Bronchial epithelial cell (primary cell): ENCODE measurements around the gene HSPA1L. TPM values are rescaled to one million over a fixed set of nuclear protein-coding genes. Genes with fewer than 3 reads are reported as not detected.
"Not testable (repeated sequence)": the region's sequence is repeated elsewhere in the genome, so short reads cannot be mapped to it uniquely, and the experiment has no call there.

ENCODE experiments used
- DNase-seq: peaks from one replicate; pipeline ENCODE4 v3.0.0-alpha.2; 2010; ENCODE audit warnings: low read depth
- FAIRE-seq: peaks from 2 replicates; lab custom pipeline; 2011; peaks lifted over from hg19 to GRCh38; lab: Jason Lieb, UNC
- H3K27me3 ChIP-seq: 2 replicates; pipeline ENCODE4 v1.5.1; 2011; ENCODE audit warnings: low read length; ENCODE audit not compliant: control insufficient read depth, insufficient read depth
- H3K36me3 ChIP-seq: 2 replicates; pipeline ENCODE4 v1.5.1; 2011; ENCODE audit warnings: low read length; ENCODE audit not compliant: control insufficient read depth, insufficient read depth
- H3K4me3 ChIP-seq: 2 replicates; pipeline ENCODE4 v1.5.1; 2011; ENCODE audit warnings: mild to moderate bottlenecking, low read depth, low read length, control low read depth
- CTCF ChIP-seq: IDR thresholded peaks from 2 replicates; pipeline ENCODE4 v1.5.1; 2011; ENCODE audit warnings: mild to moderate bottlenecking, moderate library complexity, low read length, control low read depth, inconsistent platforms; ENCODE audit not compliant: insufficient read depth, severe bottlenecking
- total RNA-seq: library from RNA; depleted of rRNA; stranded (reverse); fragments of >200 nt; gene quantifications from 2 replicates; pipeline ENCODE4 v1.2.1, GENCODE V29; 2014

HSPA1L gene
- total RNA-seq, 1 donor from 2014 or later, result 0.53 TPM

DNA sequence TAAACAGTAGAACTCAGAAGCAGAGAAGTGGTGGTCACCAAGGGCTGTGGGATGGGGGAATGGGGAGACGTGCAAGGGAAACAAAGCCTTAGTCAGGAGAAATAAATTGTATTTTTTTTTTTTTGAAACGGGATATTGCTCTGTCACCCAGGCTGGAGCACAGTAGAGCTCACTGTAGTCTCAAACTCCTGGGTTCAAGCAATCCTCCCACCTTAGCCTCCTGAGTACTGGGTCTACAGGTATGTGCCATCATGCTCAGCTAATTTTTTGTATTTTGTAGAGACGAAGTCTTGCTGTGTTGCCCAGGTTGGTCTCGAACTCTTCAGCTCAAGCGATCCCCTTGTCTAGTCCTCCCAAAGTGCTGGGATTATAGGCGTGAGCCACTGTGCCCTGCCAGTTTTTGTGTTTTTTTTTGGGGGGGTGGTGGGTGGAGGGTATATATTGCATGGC is 15.8 kb upstream of the HSPA1L start:
- Histone ChIP-seq H3K27me3 (no peaks in the 10 kb centered on the region), H3K4me3 (peak overlapping the region; percentile 86), H3K36me3 (no peaks in the 10 kb centered on the region)
- FAIRE-seq (no peak), DNase-seq (no peak)
- no peak for TF ChIP-seq CTCF

- Histone ChIP-seq H3K27me3 (no peaks in the 10 kb centered on the region), H3K4me3 (peak overlapping the region; percentile 86), H3K36me3 (no peaks in the 10 kb centered on the region)
- DNase-seq (peak; percentile 65), FAIRE-seq (no peak)
- TF ChIP-seq CTCF, result peak; percentile 10
These were observed 14.7 kb upstream of the HSPA1L start for GRCh38 chr6:31829633-31830283.

DNA sequence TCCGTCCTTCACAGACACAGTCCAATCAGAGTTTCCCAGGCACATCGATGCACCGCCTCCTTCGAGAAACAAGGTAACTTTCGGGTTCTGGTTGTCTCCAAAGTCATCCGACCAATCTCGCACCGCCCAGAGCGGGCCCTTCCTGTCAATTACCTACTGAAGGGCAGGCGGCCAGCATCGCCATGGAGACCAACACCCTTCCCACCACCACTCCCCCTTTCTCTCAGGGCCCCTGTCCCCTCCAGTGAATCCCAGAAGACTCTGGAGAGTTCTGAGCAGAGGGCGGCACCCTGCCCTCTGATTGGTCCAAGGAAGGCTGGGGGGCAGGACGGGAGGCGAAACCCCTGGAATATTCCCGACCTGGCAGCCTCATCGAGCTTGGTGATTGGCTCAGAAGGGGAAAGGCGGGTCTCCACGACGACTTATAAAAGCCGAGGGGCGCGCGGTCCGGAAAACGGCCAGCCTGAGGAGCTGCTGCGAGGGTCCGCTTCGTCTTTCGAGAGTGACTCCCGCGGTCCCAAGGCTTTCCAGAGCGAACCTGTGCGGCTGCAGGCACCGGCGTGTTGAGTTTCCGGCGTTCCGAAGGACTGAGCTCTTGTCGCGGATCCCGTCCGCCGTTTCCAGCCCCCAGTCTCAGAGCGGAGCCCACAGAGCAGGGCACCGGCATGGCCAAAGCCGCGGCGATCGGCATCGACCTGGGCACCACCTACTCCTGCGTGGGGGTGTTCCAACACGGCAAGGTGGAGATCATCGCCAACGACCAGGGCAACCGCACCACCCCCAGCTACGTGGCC is 12.4 kb upstream of the HSPA1L start, which contains the start of gene HSPA1B:
HSPA1B (plus strand) TSS at position 453 of the 794 bp plus-strand sequence; CDS start at position 666, 213 bp downstream.
- FAIRE-seq, result no peak
- no peak for TF ChIP-seq CTCF
- peak; percentile 99 for DNase-seq
- H3K27me3 ChIP-seq, result no peaks in the 10 kb centered on the region
- peak within 1 kb of the TSS; percentile 83 for H3K4me3 ChIP-seq
- no peaks in the 10 kb centered on the region for H3K36me3 ChIP-seq

DNA sequence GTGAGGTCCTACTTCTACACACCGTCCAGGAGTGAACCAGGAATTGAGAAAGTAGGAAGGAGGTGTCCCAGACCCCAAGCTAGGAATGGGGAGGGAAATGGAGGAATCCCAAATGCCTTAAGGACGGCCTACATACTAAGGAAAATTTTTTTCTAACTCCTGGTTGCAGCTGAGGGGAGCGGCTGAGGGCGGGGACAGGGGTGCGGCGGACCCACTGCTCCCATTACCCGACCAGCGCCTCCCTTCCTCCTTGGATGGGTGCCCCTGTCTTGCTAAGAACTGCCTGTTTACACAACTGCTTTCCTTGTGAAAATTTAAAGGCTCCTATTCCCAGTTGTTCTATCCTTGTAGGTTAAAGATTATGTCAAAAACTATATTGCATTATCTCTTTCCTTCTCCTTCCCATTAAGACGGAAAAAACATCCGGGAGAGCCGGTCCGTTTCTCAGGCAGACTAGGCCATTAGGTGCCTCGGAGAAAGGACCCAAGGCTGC is 11.8 kb upstream of the HSPA1L start:
- FAIRE-seq (no peak), DNase-seq (no peak)
- Histone ChIP-seq H3K27me3 (no peaks in the 10 kb centered on the region), H3K4me3 (peak overlapping the region; percentile 34), H3K36me3 (no peaks in the 10 kb centered on the region)
- TF ChIP-seq CTCF, result no peak

- DNase-seq (no peak), FAIRE-seq (no peak)
- no peaks in the 10 kb centered on the region for H3K27me3 ChIP-seq
- TF ChIP-seq CTCF, result no peak
- no peaks in the 10 kb centered on the region for H3K36me3 ChIP-seq
- no peak overlapping the region for H3K4me3 ChIP-seq
These were observed 10.5 kb upstream of the HSPA1L start for GRCh38 chr6:31825553-31825952.

DNA sequence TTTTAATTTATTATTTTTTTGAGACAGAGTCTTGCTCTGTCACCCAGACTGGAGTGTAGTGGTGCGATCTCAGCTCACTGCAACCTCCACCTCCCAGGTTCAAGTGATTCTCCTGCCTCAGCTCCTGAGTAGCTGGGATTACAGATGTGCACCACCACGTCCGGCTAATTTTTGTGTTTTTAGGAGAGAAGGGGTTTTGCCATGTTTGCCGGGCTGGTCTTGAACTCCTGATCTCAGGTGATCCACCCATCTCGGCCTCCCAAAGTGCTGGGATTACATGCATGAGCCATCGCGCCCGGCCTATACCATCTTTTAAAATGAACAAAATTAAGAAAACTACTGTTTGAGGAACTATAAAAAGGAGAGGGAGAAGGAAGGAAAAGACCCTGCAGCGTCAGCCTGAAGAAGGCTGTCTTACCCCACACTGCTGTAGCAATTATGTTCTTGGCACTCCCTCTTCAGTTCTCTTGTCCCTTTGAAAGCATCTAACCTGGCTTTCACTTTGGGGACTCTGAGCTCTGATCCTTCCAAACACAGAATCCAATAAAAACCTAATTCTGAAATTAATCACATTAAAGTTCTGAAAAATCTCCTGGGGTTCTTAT is 8.6 kb upstream of the HSPA1L start:
- H3K36me3 ChIP-seq, FAIRE-seq, DNase-seq, H3K27me3 ChIP-seq, H3K4me3 ChIP-seq: not testable (repeated sequence)
